ENCODE data around the gene ARFGAP2.

The ARFGAP2 gene

DNA sequence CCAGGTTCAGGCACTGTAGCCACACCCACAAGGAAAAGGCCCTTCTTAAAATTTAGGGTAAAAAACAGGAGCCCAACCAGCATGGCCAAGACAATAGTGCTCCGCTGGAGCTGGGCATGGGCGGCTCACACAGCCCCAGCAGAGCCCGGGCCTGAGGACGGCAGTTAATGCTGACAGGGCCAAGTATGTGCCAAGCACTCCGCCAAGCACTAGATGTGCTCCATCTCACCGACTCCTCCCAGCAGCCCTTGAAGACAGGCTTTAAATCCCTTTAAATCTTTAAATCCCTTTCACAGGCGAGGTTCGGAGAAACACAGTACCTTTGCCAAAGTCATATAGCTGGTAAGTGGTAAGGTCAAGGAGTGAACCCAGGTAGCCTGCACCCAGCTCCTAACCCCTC, 4.8 kb downstream of the ARFGAP2 start:
- in situ Hi-C loops (cut with MboI; ENCODE audit: low sequenced_read_pairs): loop anchor here (25.0 kb wide), 1 partner anchor 285 kb away; no protein-coding TSS in a partner anchor

DNA sequence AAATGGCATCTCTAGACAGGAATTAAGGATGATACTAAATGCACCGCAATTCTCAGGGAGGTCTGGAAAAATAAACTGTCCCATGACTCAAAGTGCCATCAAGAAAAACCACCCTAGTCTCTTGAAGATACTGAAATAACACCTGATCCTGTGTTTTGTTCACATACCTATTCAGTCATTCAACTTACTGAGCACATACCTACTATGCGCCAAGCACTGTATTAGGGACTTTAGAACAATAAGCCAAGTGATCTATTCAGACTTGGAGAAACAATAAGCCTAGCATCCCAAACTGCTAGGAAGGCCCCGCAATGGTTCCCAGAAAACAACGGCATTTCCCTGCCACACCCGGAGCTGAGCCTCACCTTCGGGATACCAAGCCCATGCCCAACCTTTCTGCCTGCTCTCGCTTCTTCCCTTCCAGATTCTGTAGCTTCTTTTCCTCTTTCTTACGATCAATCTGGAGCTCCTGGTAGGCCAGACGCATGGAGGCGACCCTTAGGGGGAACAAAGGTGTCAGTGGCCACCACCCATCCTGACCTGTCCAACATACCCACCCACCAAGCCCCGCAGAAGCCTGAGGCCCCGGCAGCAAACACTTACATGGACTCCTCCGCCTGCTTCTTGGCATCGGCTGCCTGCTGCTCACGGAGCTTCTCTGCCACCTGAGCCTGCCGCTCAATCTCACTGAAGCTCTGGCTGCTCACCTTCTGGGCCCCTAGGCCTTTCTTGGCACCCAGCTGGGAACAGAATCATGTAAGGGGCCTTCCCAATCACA, 5.4 kb downstream of the ARFGAP2 start:
- in situ Hi-C loops (cut with MboI; ENCODE audit: low sequenced_read_pairs): loop anchor here (25.0 kb wide), 1 partner anchor 284 kb away; no protein-coding TSS in a partner anchor

- in situ Hi-C loops (cut with MboI; ENCODE audit: low sequenced_read_pairs): loop anchor here (25.0 kb wide), 1 partner anchor 279 kb away; no protein-coding TSS in a partner anchor
Measured at GRCh38 chr11:47166368-47166767, 10.3 kb downstream of the ARFGAP2 start.

DNA sequence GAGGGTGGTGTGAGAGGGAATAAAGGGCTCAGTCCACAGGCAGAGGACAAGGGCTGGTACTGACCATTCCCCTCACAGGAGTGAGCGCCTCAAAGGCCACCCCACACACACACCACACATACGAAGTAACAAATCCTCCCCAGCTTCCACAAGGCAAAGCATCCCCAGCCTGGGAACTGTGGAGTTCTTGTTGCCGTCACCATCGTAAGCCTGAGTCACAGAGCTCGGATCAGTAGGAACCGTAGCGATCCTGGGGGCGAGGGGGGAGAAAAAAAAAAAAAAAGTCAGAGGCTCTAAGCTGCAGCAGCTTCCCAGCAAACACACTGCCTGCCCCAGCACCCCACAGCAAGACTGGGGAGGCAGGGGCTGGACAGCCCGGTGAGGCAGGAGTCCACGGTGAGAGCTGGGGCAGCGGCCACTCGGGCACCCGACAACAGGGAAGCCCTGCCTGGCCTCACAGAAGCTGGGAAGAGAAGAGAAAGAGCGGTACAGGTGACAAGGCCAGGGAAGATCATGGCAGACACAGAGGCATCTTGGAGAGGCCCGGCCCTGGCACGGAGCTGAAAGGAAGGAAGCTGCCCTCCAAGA, 11.3 kb downstream of the ARFGAP2 start:
- in situ Hi-C loops (cut with MboI; ENCODE audit: low sequenced_read_pairs): loop anchor here (25.0 kb wide), 1 partner anchor 278 kb away; no protein-coding TSS in a partner anchor

DNA sequence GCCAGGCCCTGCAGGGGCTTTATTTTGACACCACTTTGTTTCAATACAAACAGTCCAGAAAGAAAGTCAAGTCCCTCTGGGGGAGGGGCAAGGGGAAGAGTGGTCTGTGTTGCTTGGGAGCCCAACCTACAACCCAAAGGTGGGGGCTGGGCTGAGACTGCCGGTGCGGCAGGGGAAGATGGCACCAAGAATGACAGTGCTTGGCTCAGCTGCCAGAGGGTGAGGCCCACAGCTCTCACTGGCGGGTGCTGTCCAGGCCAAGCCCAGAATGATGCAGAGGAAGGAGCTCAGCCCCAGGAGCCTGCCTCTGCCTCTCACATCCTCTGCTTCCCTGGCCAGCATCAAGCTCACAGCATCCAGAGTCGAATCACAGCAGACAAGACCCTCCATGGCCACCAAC, 12.4 kb downstream of the ARFGAP2 start:
- in situ Hi-C loops (cut with MboI; ENCODE audit: low sequenced_read_pairs): loop anchor here (25.0 kb wide), 1 partner anchor 277 kb away; no protein-coding TSS in a partner anchor

DNA sequence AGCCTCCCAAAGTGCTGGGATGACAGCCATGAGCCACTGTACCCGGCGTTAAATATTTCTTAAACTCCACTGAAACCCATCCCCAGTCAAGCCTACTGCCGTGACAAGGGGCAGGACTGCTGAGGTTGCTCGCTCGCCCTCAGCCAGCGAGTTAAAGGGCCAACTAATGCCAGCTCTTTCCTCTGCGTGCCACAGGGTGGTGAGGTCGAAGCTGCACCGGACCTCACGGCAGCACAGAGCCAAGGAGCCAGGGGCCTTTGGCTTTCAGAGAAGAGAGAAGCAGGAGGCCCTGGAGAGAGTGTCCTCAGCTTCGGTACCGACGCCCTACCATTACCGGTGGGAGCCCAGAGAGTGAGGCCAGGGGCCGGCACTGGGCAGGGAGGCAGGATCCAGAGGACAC, 12.8 kb downstream of the ARFGAP2 start:
- in situ Hi-C loops (cut with MboI; ENCODE audit: low sequenced_read_pairs): loop anchor here (25.0 kb wide), 1 partner anchor 277 kb away; no protein-coding TSS in a partner anchor

DNA sequence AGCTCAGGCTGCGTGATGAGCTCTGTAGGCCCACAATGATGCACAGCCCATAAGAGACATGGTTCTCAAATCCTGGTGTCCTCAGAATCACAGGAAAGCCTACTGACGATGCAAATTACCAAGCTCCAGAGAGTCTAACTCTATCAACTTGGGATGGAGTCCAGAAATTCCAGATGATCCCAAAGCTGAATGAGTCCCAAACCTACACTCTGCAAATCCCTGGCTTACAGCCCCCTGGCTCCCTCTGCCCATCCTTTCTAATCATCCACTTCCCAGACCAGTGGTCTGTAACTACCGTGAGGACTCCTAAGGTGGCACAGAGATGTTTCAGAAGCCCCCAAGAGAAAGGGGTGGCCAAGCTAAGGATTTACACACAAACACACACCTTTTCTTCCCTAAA, 13.5 kb downstream of the ARFGAP2 start:
- in situ Hi-C loops (cut with MboI; ENCODE audit: low sequenced_read_pairs): loop anchor here (25.0 kb wide), 1 partner anchor 276 kb away; no protein-coding TSS in a partner anchor

GRCh38 chr11:47162426-47162825, 14.3 kb downstream of the ARFGAP2 start:
- in situ Hi-C loops (cut with MboI; ENCODE audit: low sequenced_read_pairs): loop anchor here (25.0 kb wide), 1 partner anchor 275 kb away; no protein-coding TSS in a partner anchor

DNA sequence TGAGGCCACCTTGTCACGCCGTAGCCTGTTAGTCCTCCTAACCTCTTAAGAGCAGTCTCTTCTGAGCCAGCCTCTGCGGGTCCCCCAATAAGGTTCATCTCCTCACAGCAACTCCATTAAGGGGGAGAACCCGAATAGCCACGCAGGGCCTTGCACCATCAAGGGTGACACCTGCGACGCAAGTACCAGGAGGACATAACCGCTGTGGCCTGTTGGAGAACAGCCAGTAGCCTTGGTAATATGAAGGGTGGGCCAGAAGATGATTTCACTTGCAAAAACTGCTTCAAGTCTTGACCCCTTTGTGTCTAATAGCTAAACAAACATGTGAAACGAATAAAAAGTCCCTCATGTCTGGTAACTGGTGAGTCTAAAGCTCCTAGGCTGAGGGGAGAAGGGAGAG, 14.8 kb downstream of the ARFGAP2 start:
- in situ Hi-C loops (cut with MboI; ENCODE audit: low sequenced_read_pairs): loop anchor here (25.0 kb wide), 1 partner anchor 275 kb away; no protein-coding TSS in a partner anchor

- in situ Hi-C loops (cut with MboI; ENCODE audit: low sequenced_read_pairs): loop anchor here (25.0 kb wide), 1 partner anchor 274 kb away; no protein-coding TSS in a partner anchor
Measured at GRCh38 chr11:47161134-47161854, 15.4 kb downstream of the ARFGAP2 start.

DNA sequence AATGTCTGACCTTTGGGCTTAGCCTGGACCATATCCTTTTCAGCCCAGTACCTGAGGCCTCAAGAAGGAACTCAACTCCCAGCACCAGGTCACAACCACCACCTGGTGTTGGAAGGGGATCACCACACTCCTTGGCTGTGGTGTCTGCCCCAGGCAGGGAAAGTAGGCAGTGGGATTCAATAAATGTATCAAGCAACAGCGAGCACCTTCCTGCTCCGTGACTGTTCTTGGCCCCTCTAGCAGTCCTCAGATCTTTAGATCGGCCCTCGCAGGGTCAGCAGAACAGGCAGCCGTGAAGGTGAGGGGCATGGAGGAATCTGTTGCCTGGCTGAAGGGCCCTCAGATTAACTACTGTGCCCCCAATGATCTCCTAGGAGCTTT, 15.9 kb downstream of the ARFGAP2 start:
- in situ Hi-C loops (cut with MboI; ENCODE audit: low sequenced_read_pairs): loop anchor here (25.0 kb wide), 1 partner anchor 273 kb away; no protein-coding TSS in a partner anchor

DNA sequence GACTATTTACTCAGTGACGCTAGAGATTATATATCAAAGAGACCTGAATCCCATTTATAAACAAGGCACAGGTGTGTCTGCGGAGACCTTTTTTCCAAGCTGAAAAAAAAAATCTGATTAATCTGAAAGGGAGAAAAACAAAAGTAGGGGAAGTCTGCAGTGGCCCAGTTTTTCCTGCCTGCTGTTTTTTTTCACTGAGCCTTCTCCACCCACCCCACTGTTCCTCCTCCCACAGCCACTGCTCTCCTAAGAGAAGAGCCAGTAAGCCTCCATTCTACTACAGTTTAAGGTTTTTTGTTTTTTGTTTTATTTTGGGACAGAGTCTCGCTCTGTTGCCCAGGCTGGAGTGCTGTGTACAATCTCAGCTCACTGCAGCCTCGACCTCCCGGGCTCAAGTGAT, 18.4 kb downstream of the ARFGAP2 start:
- in situ Hi-C loops (cut with MboI; ENCODE audit: low sequenced_read_pairs): loop anchor here (25.0 kb wide), 1 partner anchor 271 kb away; no protein-coding TSS in a partner anchor

- in situ Hi-C loops (cut with MboI; ENCODE audit: low sequenced_read_pairs): loop anchor here (25.0 kb wide), 1 partner anchor 271 kb away; no protein-coding TSS in a partner anchor
Measured at GRCh38 chr11:47157805-47158204, 18.9 kb downstream of the ARFGAP2 start.

DNA sequence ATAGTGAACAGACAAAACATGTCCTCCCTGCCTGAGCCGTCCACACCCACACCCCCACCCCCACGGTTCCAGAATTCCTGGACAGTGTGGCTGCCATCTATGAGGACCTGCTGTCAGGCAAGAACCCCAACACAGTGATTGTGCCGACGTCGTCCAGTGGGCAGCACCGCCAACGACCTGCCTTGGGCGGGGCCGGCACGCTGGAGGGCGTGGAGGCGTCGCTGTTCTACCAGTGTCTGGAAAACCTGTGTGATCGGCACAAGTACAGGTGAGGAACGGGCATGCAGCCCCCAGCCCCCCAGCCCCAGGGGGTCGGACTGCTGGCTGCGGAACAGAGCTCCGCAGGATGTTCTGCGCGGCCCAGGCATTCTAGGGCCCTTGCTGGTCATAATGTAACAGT, 19.7 kb downstream of the ARFGAP2 start:
- in situ Hi-C loops (cut with MboI; ENCODE audit: low sequenced_read_pairs): loop anchor here (25.0 kb wide), 1 partner anchor 270 kb away; no protein-coding TSS in a partner anchor

GRCh38 chr11:47156333-47156732, 20.3 kb downstream of the ARFGAP2 start:
- in situ Hi-C loops (cut with MboI; ENCODE audit: low sequenced_read_pairs): loop anchor here (25.0 kb wide), 1 partner anchor 269 kb away; no protein-coding TSS in a partner anchor

GRCh38 chr11:47155879-47156278, 20.8 kb downstream of the ARFGAP2 start:
- in situ Hi-C loops (cut with MboI; ENCODE audit: low sequenced_read_pairs): loop anchor here (25.0 kb wide), 1 partner anchor 269 kb away; no protein-coding TSS in a partner anchor

GRCh38 chr11:47154616-47155570, 21.8 kb downstream of the ARFGAP2 start:
- in situ Hi-C loops (cut with MboI; ENCODE audit: low sequenced_read_pairs): loop anchor here (25.0 kb wide), 1 partner anchor 268 kb away; no protein-coding TSS in a partner anchor

- in situ Hi-C loops (cut with MboI; ENCODE audit: low sequenced_read_pairs): loop anchor here (25.0 kb wide), 1 partner anchor 266 kb away; no protein-coding TSS in a partner anchor
Measured at GRCh38 chr11:47152953-47153950, 23.4 kb downstream of the ARFGAP2 start.
